GM18498 (cell line): ENCODE results near the gene CDK2AP2.
"Not testable (repeated sequence)": the region's sequence is repeated elsewhere in the genome, so short reads cannot be mapped to it uniquely, and the experiment has no call there.

Experiments
- ATAC-seq: cut with Tn5 transposase; IDR thresholded peaks from one replicate; pipeline ENCODE4 v1.9.1; 2021; ENCODE audit warnings: mild to moderate bottlenecking, moderate library complexity; ENCODE audit not compliant: unreplicated experiment

Gene CDK2AP2

DNA sequence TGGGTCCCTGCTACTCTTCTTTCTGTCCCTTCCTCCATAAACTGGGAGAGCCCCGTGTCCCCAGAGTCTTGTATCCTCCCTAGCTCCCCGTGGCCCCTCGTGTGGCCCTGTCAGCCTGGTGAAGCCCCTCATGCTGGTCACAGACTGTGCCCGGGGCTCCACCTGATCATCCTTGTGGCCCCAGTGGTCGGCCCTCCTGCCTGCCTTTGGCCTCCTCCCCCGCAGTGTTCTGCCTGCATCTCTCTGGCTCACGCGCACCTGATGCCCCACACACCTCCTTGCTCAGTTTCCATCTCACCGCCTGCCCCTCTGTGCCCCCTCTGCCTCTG lies 16.5 kb upstream of the CDK2AP2 start:
- ATAC-seq: no peak

DNA sequence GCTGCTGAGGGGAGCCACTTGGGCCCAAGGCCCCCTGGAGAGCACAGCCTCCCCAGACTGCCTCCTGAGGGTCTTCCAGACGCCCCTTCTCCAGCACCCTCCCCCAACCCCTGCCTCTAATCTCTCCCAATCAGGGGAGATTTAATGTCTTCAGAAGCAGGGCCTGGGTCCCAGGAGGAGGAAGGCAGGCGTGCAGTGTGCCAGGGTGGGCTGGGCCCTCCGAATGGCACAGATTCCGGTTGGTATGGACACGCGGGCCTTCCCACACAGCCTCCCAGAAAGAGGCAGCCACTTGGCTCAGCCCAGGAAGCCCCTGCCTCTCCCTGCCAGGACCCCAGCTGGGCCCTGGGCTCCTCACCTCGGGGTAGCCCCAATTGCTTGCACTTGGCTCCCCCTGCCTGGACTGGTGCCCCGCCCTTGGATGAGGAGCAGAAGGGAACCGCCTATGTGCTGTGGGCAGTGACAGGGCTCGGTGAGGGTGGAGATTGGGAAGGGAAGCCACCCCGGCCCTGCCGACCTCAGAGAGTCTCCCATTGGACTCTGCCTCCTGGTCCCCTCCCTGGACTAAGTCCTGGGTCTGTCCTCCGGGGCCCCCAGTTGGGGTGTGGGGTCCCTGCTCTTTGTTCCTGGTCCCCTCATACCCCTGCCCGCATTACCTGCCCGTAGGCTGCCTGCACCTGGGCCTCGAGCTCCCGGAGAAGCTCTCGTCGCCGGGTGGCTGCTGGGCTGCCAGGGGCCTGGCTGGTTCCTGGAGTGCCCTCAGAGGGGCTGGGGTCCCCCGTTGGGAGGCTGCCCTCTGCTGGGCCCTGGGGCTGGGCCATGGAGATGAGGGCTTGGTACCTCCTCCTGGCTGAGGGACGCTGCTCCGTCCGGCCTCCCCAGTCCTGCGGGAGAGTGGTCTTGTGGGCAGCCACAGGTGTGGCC lies 15.9 kb upstream of the CDK2AP2 start:
- no peak for ATAC-seq

DNA sequence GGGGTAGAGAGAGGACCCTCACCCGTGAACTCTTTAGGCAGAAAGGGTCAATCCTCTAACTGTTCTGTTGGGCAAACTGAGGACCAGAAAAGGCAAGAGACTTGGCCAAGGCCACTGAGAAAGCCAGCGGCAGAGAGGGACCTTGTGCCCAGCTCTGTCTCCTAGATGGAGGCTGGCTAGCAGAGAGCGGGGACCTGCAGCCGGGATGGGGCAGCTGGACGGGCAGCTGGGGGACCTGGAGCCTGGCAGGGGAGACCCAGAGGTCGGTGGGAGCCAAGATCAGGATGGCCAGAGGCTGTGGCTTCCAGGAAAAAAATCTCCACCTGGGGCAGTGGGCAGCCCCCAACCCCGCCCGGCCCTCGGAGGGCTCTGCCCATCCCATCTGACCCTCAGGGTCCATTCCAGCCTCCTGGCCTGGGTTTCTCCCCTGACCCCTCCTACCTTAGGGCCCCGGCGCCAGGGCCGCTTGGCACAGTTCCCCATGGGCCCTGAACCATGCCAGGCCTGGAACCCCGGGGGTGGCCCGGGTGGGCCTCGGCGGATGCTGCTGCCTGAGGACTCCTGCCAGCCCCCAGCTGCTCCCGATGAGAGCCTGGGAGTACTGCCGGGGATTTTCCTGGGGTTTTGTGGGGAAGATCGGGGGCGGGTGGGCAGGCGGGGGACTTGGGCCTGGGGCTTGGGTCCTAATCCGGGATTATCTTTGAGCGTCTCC lies 15.0 kb upstream of the CDK2AP2 start, which contains the start of gene CABP2:
TSS of gene CABP2 (minus strand) at position 603 of the 712 bp plus-strand sequence. CDS start at position 483, 120 bp downstream.
- no peak for ATAC-seq

DNA sequence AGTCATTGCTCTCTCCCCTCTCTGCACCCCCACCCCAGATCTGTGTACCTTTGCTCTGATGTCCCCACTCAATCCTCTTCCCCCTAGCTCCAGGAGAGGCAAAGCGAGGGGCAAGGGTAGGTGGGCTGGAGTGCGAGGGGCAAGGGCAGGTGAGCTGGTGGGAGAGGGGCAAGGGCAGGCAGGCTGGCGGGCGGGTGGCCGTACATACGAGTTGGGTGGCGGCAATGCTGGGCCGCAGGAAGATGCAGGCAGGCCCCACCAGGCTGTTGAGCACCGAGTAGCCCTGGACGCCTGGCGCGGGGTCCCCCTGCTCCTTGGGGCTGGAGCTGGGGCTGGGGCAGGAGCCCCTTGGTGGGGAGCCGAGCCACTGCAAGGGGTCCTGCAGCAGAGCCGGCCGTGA lies 14.4 kb upstream of the CDK2AP2 start:
- ATAC-seq: no peak

- no peak for ATAC-seq
Observed at GRCh38 chr11:67521924-67522323, 14.0 kb upstream of the CDK2AP2 start.

DNA sequence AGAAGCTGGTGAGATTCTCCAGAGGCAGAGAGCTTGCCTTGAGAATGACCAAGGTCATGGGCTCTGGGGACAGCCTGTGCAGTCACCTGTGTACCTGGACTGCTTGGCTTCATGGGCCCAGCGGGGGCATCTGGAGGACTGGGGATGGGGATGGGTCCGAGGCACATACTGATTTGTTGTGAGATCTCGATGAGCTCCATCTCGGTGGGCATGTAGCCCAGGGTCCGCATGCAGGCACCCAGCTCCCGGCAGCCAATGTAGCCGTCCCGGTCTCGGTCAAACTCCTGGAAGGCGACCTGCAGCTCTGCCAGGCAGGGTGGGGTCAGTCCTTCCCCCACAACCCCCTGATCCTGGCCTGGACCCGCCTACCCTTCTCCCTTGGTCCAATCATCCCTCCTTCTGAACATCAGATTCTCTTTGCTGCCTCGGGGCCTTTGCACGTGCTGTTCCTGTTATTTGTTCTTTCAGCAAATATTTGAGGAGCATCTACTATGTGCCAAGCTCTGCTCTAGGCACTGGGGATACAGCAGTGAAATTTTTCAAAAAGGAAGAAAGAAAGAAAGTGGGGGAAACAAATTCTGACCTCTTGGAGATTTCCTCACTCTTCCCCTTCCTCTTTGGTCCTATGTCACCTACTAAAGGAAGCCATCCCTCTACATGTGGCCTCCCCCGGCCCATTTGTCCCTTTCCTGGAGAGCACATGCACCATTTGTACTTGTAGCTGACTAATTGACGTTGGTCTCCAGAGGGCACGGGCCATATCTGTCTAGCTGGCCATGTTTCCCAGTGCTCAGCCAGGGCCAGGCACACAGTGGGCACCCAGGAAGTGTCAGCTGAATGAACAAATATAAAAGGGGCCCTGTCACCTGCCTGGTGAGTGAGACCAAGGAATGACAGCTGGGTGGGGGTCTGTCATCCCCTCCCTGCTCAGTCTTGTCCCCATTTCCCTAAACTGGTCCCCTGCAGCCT lies 13.2 kb upstream of the CDK2AP2 start:
- ATAC-seq: no peak

DNA sequence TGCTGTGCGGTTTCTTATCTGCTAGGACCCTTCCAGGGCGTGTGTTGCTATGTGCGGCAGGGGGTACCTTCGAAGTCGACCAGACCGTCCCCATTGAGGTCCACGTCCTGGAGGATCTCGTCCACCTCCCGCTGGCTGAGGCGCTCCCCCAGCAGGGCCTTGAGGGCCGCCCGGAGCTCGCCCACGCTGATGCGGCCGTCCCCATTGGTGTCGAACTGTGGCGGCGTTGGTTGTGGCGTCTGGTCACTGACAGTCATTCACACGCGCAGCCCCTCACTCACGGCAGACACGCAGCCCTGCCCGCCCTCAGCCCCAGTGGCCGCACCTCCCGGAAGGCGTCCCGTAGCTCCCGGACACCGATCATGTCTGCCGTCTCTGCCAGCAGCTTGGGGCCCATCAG lies 11.8 kb upstream of the CDK2AP2 start:
- no peak for ATAC-seq

DNA sequence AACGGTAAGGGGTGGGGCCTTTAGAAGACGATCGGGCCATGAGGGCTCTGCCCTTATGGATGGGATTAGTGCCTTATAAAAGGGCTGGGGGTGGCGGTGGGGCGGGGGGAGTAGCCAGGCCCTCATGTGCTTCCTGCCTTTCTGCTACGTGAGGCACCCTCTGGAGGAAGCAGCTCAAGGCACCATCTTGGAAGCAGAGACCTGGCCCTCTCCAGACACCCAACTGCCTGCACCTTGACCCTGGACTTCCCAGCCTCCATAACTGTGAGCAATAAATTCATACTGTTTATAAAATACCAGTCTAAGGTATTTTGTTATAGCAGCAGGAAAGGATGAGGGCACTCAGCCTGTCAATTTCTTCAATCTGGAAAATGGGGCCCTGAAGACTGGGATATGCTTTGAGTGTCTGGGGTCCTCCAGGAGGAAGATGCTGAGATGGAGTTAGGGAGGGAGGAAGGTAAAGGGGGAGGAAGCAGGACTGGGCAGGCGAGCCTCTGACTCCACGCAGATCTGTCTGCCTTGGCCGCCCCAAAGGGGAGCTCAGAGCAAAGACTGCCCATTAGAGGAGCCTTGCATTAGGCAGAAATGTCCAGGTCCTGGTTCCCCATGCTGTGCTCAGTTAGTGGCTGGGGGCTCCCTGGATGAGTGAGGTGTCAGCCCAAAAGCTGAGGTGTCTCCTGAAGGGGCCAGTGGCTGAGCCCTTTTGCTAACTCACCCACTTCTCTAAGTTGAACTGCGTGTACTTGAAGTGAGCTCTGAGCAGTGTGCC lies 10.0 kb upstream of the CDK2AP2 start:
- no peak for ATAC-seq

DNA sequence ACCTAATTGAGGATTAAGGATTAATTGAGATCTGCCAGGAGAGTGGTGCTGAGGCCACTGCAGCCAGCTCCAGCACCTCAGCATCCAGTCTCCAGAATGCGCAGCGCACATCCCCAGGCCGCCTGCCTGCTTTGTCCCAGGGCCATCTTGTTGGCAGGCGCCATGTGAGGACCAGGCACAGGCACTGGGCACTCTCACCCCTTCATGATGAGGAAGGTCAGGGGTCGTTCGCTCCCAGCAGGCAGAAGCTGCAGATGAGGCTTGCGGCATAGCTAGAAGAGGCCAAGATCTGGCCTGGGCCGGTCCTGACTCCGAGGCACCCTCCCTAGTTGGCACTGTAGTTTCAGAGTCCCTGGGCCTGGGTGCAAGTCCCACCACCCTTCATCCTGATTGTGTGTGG lies 8.8 kb upstream of the CDK2AP2 start:
- ATAC-seq: no peak

DNA sequence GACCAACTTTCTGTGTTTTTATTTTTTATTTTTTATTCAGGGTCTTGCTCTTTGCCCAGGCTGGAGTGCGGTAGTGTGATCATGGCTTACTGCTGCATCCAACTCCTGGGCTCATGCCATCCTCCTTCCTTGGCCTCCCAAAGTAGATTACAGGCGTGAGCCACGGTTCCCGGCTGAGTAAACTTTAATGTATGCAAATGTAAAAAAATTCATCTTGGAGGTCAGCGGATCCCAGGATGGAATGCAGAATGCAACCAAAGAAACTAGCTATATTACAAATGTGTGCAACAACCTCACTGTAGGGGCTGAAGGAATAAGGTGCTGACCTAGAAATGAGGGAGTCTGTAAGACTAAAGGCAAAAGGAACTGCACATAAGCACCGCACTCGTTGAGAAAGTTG lies 6.2 kb upstream of the CDK2AP2 start:
- no peak for ATAC-seq

DNA sequence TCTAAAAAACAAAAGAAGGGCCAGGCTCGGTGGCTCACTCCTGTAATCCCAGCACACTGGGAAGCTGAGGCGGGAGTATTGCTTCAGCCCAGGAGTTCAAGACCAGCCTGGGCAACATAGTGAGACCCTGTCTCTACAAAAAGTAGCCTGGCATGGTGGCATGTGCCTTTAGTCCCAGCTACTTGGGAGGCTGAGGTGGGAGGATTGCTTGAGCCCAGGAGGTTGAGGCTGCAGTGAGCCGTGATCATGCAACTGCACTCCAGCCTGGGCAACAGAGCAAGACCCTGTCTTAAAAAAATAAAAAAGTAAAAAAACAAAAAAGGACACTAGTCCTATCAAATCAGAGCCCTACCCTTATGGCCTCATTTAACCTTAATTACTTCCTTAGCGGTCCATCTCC lies 3.6 kb upstream of the CDK2AP2 start:
- not testable (repeated sequence) for ATAC-seq

GRCh38 chr11:67510023-67510345 lies 2.0 kb upstream of the CDK2AP2 start:
- ATAC-seq: no peak

- ATAC-seq: peak; percentile 51
Observed at GRCh38 chr11:67508486-67509121, 642 bp upstream of the CDK2AP2 start.

DNA sequence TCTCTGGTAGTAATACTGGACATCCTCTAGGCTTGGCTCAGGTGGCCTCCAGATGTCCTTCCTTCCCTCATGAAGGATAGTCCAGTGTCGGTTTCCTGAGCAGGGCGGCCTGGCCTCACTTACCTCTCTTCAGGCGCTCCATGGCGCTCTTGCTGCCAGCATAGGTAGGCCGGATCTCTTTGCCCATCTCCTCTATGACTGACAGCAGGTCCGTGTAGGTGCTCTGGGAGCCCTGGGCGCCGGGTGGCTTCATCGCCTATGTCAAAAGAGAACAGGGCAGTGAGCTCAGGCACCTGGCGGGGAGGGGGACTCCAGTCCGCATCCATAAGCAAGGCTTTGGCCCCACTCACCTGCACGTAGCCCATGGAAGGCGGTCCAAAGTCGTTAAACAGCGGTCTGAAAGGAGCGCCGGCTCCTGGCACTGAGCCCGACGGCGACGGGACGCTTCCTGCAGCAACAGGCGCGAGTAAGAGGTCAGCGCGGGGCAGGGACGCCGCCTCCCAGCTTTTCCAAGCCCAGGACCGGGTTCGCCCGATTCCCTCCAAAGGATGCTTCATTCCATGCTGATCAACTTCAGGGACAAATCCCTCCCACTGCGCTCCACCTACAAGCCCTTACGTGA lies 609 bp downstream of the CDK2AP2 start:
- no peak for ATAC-seq

- ATAC-seq: no peak
Observed at GRCh38 chr11:67506426-67507051, 1.4 kb downstream of the CDK2AP2 start.

DNA sequence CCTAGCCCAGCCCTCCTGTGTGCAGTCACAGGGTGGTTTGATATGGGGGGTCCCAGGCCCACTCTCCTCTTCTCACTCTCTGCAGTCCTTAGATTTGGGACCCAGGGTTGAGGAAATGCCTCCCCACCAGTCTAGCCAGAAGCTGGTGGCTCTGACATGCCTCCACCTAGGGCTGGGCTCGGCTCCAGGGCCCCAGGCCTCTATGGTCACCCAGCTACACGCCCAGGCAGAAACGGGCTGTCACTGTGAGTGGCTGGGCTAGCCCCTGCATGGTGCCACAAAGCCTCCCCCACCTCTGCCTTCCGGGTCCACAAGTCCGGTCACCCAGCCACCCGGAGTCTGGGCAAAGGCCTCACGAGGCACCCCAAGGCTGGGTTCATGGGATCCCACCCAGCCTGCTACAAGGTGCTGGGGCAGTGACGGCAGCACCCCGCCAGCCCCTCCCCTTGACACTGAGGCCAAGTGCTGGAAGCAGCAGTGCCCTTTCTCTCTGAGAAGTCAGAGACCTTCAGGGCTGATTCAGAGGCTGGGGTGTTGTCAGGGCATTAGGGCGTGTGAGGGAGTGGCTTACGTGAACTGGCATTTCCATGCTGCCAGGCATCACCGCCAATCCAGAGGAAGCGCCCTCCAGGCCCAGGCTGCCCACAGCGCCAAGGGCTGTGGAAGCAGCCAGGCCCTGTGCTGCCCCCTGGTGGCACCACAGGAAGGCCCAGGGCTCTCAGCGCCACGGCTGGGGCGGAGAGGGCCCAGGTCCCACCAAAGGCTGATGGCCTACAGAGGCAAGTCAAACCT lies 2.2 kb downstream of the CDK2AP2 start:
- ATAC-seq: peak; percentile 22

DNA sequence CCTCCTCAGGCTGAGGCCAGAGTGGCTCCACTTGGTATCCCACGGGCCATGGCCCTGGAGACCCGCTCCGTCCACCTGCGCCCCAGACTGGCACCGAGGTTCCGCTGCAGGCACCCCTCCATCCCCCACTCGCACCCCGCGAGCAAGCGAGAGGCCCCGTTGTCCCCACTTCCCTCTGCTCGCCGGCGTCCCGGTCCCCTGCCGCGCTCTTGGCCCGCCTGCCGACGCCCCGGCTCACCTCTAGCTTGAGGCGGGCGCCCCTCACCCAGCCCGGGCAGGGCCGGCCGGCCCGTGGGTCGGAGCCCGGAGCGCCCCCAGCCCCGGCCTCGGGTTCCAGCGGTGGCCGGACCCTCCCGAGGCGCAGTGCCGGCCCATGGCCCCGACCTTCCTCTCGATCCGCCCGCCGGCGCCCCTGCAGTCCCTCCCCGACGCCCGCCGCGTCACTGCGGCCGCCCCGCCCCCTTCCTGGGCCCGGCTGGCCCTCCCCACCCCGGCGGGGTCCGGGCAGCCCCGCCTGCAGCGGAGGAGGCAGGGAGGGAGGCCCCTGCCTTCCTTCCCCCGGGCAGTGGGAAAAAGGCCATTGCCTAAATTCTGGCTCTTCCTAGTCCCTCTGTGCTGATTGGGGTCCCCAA lies 2.9 kb downstream of the CDK2AP2 start, which contains the start of gene PITPNM1:
TSS of gene PITPNM1 (minus strand) at position 414 of the 632 bp plus-strand sequence. CDS start 1,183 bp downstream, outside the sequence.
- ATAC-seq: peak; percentile 13
